ENCODE measurements around the gene MAEA. TPM values are rescaled to one million over a fixed set of nuclear protein-coding genes. Genes with fewer than 3 reads are reported as not detected.

The MAEA gene
- total and polyA plus RNA-seq, 2 of the 8 experiments (the other 6 are each of a cell fraction or from before 2014, with no cell fraction given) = 75.8 to 133 TPM

- TF ChIP-seq TEAD4 (IDR thresholded peaks at IDR 0.05; ENCODE audit: low read depth, low read length) = no peak
- TF ChIP-seq CTCF (IDR thresholded peaks at IDR 0.05; ENCODE audit: control extremely low read depth in 1 of 3, insufficient read depth in 1 of 3, low read depth in 1 of 3, low read length in 3 of 3) = no peak
- no peak for TF ChIP-seq E2F6 (IDR thresholded peaks at IDR 0.05)
- no peak for TF ChIP-seq CHD7 (IDR thresholded peaks at IDR 0.05; ENCODE audit: insufficient replicate concordance, low read length)
- no peak for TF ChIP-seq SRF (IDR thresholded peaks at IDR 0.05; ENCODE audit: low read depth, low read length)
- TF ChIP-seq POLR2A (IDR thresholded peaks at IDR 0.05; ENCODE audit: control extremely low read depth in 1 of 2, low read depth in 2 of 2, low read length in 2 of 2) = no peak
Observed at GRCh38 chr4:1337376-1337831, 47.7 kb downstream of the MAEA start (continued).

All from H1 (cell line).